ENCODE measurements around the gene OR5T2. TPM values are rescaled to one million over a fixed set of nuclear protein-coding genes. Genes with fewer than 3 reads are reported as not detected.

Gene OR5T2
- not detected in 2 replicates for total RNA-seq

DNA sequence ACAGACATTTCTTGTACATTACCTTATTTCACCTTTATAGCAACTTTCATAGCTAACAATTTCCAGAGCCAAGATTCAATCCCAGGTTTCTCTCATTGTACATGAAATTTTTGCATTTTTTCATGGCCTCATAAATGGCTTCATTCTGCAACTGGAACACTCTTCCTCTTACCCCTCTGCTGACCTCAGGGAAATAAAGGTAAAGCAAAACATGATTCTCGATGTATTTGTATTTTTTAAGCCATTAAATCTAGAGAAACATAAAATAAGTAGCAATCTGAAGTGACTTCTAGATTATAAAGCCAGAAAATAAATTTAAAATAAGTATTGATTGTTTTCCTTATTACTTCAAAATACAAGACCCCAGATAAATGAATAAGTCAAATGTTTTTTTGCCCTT is at the start of gene OR5T2:
TSS of gene OR5T2 (minus strand) at position 101 of the 400 bp plus-strand sequence. CDS start 1,193 bp downstream, outside the sequence.

DNA sequence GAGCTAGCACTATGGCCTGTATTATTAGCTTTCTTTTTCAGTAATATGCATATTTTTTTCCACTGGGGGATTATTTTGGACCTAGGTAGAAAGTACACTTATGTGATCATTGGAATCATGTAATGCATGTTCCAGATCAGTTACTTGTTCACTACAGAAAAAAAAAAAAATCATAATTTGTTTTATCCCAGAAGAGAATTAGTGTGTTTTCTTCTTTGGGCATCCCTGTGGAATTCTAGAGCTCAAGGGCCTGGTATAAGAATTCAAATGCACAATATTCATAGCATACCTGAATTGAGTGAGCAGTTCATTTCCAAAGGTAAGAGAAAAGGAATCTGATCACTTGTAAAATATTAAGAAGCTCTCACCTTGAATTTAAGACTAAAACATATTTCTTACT is 39.8 kb upstream of the OR5T2 start, which contains the start of gene OR5T1:
TSS of gene OR5T1 (plus strand) at position 301 of the 400 bp plus-strand sequence. CDS start 1,485 bp downstream, outside the sequence.

DNA sequence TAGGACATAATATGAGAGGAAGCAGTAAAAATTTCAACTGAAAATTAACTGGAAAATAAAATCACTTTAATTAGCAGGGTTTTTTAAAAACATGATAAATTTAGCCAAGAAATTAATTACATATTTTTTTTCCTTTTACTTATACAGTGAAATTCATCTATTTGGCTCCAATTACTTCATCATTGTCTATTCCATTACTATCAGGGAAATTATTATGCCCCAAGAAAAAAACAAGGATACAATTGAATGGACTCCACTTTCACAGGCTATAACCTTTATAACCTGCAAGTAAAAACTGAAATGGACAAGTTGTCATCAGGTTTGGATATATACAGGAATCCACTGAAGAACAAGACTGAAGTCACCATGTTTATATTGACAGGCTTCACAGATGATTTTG is 17.9 kb upstream of the OR5T2 start, which contains the start of gene OR5T3:
TSS of gene OR5T3 (plus strand) at position 301 of the 400 bp plus-strand sequence. CDS start at position 301, 0 bp downstream.

Other genes with a start within 250 kb of the OR5T2 start
- gene OR5F1, start 239.6 kb downstream of the OR5T2 start, total RNA-seq = not detected in 2 replicates
- gene OR5AS1, start 206.6 kb downstream of the OR5T2 start, total RNA-seq = not detected in 2 replicates
- not detected in 2 replicates for gene OR8I2, start 140.9 kb downstream of the OR5T2 start, total RNA-seq
- gene OR8H2, start 130.6 kb downstream of the OR5T2 start, total RNA-seq = not detected in 2 replicates
- gene OR8H3, start 111.9 kb downstream of the OR5T2 start, total RNA-seq = not detected in 2 replicates
- not detected in 2 replicates for gene OR8J3, start 94.1 kb downstream of the OR5T2 start, total RNA-seq
- not detected in 2 replicates for gene OR8K5, start 73.9 kb downstream of the OR5T2 start, total RNA-seq
- not detected in 2 replicates for gene OR5J2, start 57.6 kb downstream of the OR5T2 start, total RNA-seq
- not detected in 2 replicates for gene OR5T3, start 18.0 kb upstream of the OR5T2 start, total RNA-seq
- gene OR5T1, start 39.9 kb upstream of the OR5T2 start, total RNA-seq = not detected in 2 replicates
- not detected in 2 replicates for gene OR8H1, start 58.0 kb upstream of the OR5T2 start, total RNA-seq
- gene OR8K3, start 80.9 kb upstream of the OR5T2 start, total RNA-seq = not detected in 2 replicates
- gene OR8K1, start 111.8 kb upstream of the OR5T2 start, total RNA-seq = not detected in 2 replicates
- not detected in 2 replicates for gene OR8J1, start 120.0 kb upstream of the OR5T2 start, total RNA-seq
- not detected in 2 replicates for gene OR8U1, start 141.4 kb upstream of the OR5T2 start, total RNA-seq
- gene OR5AL1, start 178.4 kb upstream of the OR5T2 start, total RNA-seq = not detected in 2 replicates
- gene OR5M3, start 239.1 kb upstream of the OR5T2 start, total RNA-seq = not detected in 2 replicates

Data from uterine smooth muscle cell (primary cell).